ENCODE measurements around the gene FAM184B.

DNA sequence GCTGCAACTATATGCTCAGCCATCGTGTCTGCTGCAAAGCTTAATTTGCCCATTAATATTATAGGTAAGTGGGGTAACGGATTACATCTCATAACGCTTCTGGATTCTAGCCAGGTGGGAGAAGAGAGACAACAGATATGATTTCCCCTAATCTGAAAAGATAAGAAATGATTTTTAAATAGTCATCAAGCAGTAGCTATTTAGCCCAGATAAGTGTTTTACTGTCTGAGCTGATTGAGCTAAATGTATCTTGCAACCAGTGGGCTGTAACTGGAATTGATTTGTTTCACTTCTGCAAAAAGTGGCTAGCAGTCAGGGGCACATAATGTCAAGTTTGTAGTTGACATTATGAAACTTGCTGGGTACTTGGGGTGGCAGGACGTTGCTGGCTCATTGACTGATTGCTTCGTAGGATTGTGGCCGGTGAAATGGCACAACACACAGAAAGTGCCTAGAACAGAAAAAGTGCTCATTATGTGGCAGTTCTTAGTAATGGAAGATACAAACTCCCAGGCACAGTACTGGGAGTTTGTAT lies 185.9 kb downstream of the FAM184B start:
- TF ChIP-seq TAF1 (IDR thresholded peaks at IDR 0.05; ENCODE audit: low read depth) (no peak), EP300 (conservative IDR thresholded peaks at IDR 0.05; ENCODE audit: poor library complexity, severe bottlenecking) (no peak), POLR2AphosphoS5 (IDR thresholded peaks at IDR 0.05) (no peak), EZH2 (IDR thresholded peaks at IDR 0.05; ENCODE audit: borderline replicate concordance, insufficient read depth, low read length, poor library complexity, severe bottlenecking) (no peak), MXI1 (conservative IDR thresholded peaks at IDR 0.05; ENCODE audit: poor library complexity, severe bottlenecking) (no peak), SMC3 (conservative IDR thresholded peaks at IDR 0.05; ENCODE audit: poor library complexity) (no peak), RAD21 (conservative IDR thresholded peaks at IDR 0.05) (no peak)
- TF ChIP-seq, protein P1, sequence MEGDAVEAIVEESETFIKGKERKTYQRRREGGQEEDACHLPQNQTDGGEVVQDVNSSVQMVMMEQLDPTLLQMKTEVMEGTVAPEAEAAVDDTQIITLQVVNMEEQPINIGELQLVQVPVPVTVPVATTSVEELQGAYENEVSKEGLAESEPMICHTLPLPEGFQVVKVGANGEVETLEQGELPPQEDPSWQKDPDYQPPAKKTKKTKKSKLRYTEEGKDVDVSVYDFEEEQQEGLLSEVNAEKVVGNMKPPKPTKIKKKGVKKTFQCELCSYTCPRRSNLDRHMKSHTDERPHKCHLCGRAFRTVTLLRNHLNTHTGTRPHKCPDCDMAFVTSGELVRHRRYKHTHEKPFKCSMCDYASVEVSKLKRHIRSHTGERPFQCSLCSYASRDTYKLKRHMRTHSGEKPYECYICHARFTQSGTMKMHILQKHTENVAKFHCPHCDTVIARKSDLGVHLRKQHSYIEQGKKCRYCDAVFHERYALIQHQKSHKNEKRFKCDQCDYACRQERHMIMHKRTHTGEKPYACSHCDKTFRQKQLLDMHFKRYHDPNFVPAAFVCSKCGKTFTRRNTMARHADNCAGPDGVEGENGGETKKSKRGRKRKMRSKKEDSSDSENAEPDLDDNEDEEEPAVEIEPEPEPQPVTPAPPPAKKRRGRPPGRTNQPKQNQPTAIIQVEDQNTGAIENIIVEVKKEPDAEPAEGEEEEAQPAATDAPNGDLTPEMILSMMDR (IDR thresholded peaks at IDR 0.05; ENCODE audit: poor library complexity, severe bottlenecking), result no peak
- TF ChIP-seq, protein P2, sequence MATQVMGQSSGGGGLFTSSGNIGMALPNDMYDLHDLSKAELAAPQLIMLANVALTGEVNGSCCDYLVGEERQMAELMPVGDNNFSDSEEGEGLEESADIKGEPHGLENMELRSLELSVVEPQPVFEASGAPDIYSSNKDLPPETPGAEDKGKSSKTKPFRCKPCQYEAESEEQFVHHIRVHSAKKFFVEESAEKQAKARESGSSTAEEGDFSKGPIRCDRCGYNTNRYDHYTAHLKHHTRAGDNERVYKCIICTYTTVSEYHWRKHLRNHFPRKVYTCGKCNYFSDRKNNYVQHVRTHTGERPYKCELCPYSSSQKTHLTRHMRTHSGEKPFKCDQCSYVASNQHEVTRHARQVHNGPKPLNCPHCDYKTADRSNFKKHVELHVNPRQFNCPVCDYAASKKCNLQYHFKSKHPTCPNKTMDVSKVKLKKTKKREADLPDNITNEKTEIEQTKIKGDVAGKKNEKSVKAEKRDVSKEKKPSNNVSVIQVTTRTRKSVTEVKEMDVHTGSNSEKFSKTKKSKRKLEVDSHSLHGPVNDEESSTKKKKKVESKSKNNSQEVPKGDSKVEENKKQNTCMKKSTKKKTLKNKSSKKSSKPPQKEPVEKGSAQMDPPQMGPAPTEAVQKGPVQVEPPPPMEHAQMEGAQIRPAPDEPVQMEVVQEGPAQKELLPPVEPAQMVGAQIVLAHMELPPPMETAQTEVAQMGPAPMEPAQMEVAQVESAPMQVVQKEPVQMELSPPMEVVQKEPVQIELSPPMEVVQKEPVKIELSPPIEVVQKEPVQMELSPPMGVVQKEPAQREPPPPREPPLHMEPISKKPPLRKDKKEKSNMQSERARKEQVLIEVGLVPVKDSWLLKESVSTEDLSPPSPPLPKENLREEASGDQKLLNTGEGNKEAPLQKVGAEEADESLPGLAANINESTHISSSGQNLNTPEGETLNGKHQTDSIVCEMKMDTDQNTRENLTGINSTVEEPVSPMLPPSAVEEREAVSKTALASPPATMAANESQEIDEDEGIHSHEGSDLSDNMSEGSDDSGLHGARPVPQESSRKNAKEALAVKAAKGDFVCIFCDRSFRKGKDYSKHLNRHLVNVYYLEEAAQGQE (IDR thresholded peaks at IDR 0.05; ENCODE audit: borderline replicate concordance), result no peak

All from neural cell (in vitro differentiated cells).